ENCODE results near the gene VTI1B. TPM values are rescaled to one million over a fixed set of nuclear protein-coding genes. Genes with fewer than 3 reads are reported as not detected.

Gene VTI1B
- total RNA-seq, 4 donors from 2014 or later: 82.0 to 178 (median 99.8) TPM

DNA sequence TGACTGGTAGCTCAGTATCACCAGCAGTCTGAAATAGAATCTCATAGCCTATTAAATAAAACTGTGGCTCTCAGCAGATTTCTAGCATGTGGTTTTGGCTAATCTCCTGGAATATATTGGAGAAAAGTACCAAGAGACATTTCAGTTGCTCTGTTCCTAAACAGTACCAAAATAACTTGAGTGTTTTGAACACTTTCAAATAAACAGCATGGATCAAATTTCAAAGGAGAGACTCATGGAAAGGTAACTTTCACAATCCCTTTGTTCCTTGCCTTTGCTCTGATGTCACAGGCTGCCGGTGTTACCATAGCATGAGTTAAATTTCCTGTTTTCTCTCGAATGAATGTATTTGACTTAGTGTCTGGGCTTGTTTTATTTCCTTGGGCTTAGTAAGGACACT lies 51.3 kb downstream of the VTI1B start:
- 15 to 18% methylated on average over 2 of the region's 2 CpGs for WGBS, 2 donors

DNA sequence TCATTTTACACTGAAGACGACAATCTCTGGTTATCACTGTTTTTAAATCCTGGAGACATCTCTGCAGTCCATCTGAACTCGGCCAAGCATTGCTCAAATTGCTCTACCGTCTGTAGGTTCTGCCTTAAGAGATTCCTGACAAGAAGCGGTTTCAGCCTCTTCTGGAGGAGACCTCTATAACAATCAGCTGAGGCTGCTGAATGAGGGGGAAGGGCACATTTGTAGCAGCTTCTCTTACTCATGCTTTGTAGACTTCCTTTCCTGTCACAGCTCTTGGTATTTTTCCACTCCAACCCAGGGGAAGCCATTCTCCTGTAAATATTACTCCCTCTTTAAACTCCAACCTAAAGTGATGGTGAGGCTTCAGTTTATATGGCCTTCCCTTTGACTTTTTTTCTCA lies 51.8 kb downstream of the VTI1B start:
- peak overlapping the region in 1 of 3 donors; percentile 0 for H3K4me3 ChIP-seq (replicated peaks in 1 of 3)
- H3K4me1 ChIP-seq: peaks cover 36 to 47% of the 10 kb centered on the region in 2 donors
- no peaks in the 10 kb centered on the region for H3K36me3 ChIP-seq
- WGBS, 2 donors: 40 to 52% methylated on average over 4 of the region's 4 CpGs
- H3K27me3 ChIP-seq: no peaks in the 10 kb centered on the region
- peak; percentile 63 to 66 for DNase-seq
- intact Hi-C loops (cut with DNase I): no loop called here
- H3K27ac ChIP-seq: peak overlapping the region; percentile 84 to 94 (median 86)
- TF ChIP-seq, protein P1, sequence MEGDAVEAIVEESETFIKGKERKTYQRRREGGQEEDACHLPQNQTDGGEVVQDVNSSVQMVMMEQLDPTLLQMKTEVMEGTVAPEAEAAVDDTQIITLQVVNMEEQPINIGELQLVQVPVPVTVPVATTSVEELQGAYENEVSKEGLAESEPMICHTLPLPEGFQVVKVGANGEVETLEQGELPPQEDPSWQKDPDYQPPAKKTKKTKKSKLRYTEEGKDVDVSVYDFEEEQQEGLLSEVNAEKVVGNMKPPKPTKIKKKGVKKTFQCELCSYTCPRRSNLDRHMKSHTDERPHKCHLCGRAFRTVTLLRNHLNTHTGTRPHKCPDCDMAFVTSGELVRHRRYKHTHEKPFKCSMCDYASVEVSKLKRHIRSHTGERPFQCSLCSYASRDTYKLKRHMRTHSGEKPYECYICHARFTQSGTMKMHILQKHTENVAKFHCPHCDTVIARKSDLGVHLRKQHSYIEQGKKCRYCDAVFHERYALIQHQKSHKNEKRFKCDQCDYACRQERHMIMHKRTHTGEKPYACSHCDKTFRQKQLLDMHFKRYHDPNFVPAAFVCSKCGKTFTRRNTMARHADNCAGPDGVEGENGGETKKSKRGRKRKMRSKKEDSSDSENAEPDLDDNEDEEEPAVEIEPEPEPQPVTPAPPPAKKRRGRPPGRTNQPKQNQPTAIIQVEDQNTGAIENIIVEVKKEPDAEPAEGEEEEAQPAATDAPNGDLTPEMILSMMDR (IDR thresholded peaks at IDR 0.05): no peak
- peak in 1 of 2 donors; percentile 49 for TF ChIP-seq POLR2A (IDR thresholded peaks at IDR 0.05)
- H3K9me3 ChIP-seq: no peaks in the 10 kb centered on the region

More for the DNA sequence above, 51.3 kb downstream of the VTI1B start:
- no peak for TF ChIP-seq POLR2A (IDR thresholded peaks at IDR 0.05)
- TF ChIP-seq, protein P1 (IDR thresholded peaks at IDR 0.05): no peak
- Histone ChIP-seq H3K9me3 (no peaks in the 10 kb centered on the region), H3K27me3 (no peaks in the 10 kb centered on the region), H3K4me1 (peaks cover 35 to 46% of the 10 kb centered on the region in 2 donors), H3K27ac (peak overlapping the region; percentile 84 to 94 (median 86)), H3K4me3 (replicated peaks in 1 of 3) (no peak overlapping the region), H3K36me3 (no peaks in the 10 kb centered on the region)
- intact Hi-C loops (cut with DNase I): no loop called here
- DNase-seq: peak; percentile 30 to 45

DNA sequence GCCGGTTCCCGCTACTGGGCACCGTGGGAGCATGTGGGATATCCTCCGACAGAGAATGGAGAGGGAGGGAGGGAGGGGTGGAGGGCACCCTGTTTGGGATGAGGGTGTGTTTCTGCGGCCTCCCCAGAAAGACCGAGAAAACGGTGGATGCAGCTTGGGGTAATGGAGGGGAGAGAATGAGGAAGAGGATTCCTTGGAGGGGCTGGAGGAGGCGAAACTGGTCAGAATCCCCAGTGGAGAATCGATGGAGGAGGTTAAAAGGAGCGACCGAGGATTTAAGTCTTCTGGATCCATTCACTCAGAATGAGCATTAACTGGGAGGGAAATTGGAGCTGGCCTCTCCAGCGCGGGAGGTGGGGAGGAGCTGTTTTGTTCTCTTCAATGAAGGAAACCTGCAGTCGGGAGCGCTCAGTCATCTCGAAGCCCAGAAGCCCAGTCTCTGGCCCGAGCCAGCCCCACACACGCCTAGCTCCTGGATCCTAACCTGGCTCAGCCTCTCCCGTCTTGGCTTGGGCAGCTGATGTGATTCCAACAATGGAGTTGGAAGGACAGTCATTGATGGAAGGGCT lies 54.1 kb downstream of the VTI1B start:
- WGBS, 2 donors: 3 to 9% methylated on average over 19 of the region's 19 CpGs
- H3K36me3 ChIP-seq: no peaks in the 10 kb centered on the region
- H3K9me3 ChIP-seq: no peaks in the 10 kb centered on the region
- peaks cover 38 to 51% of the 10 kb centered on the region in 2 donors for H3K4me1 ChIP-seq
- H3K27ac ChIP-seq: peak overlapping the region; percentile 87 to 96 (median 87)
- no peaks in the 10 kb centered on the region for H3K27me3 ChIP-seq
- peak; percentile 63 to 65 for DNase-seq
- H3K4me3 ChIP-seq (replicated peaks in 1 of 3): peak overlapping the region; percentile 13 to 80 (median 75)
- intact Hi-C loops (cut with DNase I): no loop called here
- TF ChIP-seq, protein P1 (IDR thresholded peaks at IDR 0.05): no peak
- no peak for TF ChIP-seq POLR2A (IDR thresholded peaks at IDR 0.05)

DNA sequence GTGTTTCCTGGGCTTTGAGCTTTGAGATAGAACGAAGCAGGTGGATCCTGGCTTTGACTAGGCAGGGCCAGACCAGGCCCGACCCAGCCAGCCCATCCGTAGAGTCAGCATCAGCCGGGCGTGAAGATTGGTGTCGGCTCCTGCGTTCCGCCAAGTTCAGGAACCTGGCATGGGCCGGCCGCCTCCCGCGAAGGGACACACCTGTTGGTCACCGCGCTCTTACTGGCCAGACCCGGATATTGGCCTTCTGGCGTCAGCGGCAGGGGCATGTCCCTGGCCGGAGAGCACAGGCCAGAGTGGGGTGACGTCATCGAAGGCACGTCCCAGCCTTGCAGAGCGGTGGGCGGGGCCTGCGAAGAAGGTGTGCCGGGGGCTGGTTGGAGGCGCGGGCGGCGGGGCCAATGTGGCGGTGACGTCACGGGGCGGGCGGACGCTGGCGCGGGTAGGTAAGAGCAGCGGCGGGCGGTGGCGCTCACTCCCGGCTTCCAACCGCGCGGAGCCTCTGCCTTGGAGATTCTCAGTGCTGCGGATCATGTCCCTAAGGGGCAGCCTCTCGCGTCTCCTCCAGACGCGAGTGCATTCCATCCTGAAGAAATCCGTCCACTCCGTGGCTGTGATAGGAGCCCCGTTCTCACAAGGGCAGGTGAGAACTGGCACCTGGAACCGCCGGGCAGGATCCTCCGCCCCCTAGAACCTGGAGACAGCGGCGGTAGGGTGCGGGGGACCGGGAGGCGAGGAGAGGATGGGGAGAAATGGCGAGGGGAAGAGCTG lies 54.8 kb downstream of the VTI1B start, which contains the start of gene ARG2:
Gene ARG2, plus strand, starts transcription at position 475 of the 771 bp plus-strand sequence. Its CDS starts 58 bp downstream, at position 533.
- intact Hi-C loops (cut with DNase I): loop anchor here (10.0 kb wide), 1 partner anchor 45 kb away; no protein-coding TSS in a partner anchor
- H3K27me3 ChIP-seq: no peaks in the 10 kb centered on the region
- WGBS, 2 donors: 0 to 1% methylated on average over 18 to 47 of the region's 62 CpGs

More for the DNA sequence above, 54.8 kb downstream of the VTI1B start, which contains the start of gene ARG2:
- Histone ChIP-seq H3K36me3 (no peaks in the 10 kb centered on the region), H3K27ac (peak within 1 kb of the TSS; percentile 87 to 96 (median 93)), H3K4me1 (peaks cover 38 to 51% of the 10 kb centered on the region in 2 donors), H3K9me3 (no peaks in the 10 kb centered on the region), H3K4me3 (replicated peaks in 1 of 3) (peak within 1 kb of the TSS; percentile 13 to 80 (median 75))
- DNase-seq: peak; percentile 100
- TF ChIP-seq, protein P1 (IDR thresholded peaks at IDR 0.05): no peak
- peak; percentile 97 to 99 for TF ChIP-seq POLR2A (IDR thresholded peaks at IDR 0.05)
